A549 treated with GW870086 at 1 μM for 4 hours (cell line): ENCODE results near the gene OR5M3. TPM values are rescaled to one million over a fixed set of nuclear protein-coding genes. Genes with fewer than 3 reads are reported as not detected.

Experiments used
- total RNA-seq: library from RNA; stranded (reverse); fragments of 200-300 nt; extraction: Qiagen RNA extraction; gene quantifications from 5 replicates; pipeline ENCODE4 v1.2.3, GENCODE V29; 2022; ENCODE audit warnings: low read depth

The OR5M3 gene
- total RNA-seq, result not detected in 5 replicates

DNA sequence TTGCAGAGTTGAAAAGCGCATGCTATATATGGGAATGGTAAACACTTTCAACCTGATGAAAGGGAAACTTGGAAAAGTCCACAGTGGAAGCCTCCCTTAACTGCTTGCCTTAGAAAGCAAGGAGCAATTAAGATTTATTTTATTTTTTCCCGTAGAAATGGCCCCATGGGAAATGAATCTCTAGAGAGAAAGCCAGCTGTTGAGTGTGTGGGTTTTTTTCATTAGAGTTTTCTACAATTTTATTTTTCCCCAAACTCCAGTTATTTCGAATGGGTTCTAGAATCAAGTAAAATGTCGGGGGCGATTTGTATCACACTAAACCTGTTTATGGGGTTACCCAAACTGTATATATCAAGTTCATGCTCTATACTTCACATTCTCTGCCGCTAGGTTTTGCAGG lies at the start of gene OR5M3:
Gene OR5M3 (minus strand): TSS at position 101 of the 400 bp plus-strand sequence. CDS start 2,855 bp downstream, outside the sequence.

DNA sequence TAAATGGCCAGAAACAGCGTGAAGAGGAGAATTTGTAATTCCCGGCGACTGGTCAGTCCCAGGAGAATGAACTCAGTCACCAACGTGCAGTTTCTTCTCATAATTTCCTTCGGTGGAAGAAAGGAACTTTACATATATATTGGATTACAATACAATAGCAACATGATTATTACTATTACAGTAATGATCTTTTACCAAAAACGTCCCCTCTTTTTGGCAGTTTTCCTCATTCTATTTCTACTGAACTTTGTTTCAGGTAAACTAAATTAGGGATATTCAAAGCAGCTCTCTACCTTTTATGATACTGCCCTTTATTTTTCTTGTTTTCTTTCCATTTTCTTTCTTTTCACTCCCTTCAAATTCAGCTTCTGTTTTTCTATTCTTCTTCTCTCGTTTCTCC lies 18.1 kb upstream of the OR5M3 start, which contains the start of gene OR5M8:
Gene OR5M8 (minus strand): TSS at position 101 of the 400 bp plus-strand sequence. CDS start 0 bp downstream, at position 101.

Other genes with a start within 250 kb of the OR5M3 start
- gene OR5T2, start 239.1 kb downstream of the OR5M3 start, total RNA-seq, result not detected in 5 replicates
- gene OR5T3, start 221.1 kb downstream of the OR5M3 start, total RNA-seq, result not detected in 5 replicates
- not detected in 5 replicates for gene OR5T1, start 199.2 kb downstream of the OR5M3 start, total RNA-seq
- not detected in 5 replicates for gene OR8H1, start 181.1 kb downstream of the OR5M3 start, total RNA-seq
- not detected in 5 replicates for gene OR8K3, start 158.2 kb downstream of the OR5M3 start, total RNA-seq
- not detected in 5 replicates for gene OR8K1, start 127.3 kb downstream of the OR5M3 start, total RNA-seq
- gene OR8J1, start 119.1 kb downstream of the OR5M3 start, total RNA-seq, result not detected in 5 replicates
- not detected in 5 replicates for gene OR8U1, start 97.7 kb downstream of the OR5M3 start, total RNA-seq
- gene OR5AL1, start 60.7 kb downstream of the OR5M3 start, total RNA-seq, result not detected in 5 replicates
- gene OR5M8, start 18.0 kb upstream of the OR5M3 start, total RNA-seq, result not detected in 5 replicates
- not detected in 5 replicates for gene OR5M11, start 69.9 kb upstream of the OR5M3 start, total RNA-seq
- not detected in 5 replicates for gene OR5M10, start 104.4 kb upstream of the OR5M3 start, total RNA-seq
- gene OR5M1, start 141.5 kb upstream of the OR5M3 start, total RNA-seq, result not detected in 5 replicates
- not detected in 5 replicates for gene OR5AP2, start 169.1 kb upstream of the OR5M3 start, total RNA-seq
- gene OR5AR1, start 190.3 kb upstream of the OR5M3 start, total RNA-seq, result not detected in 5 replicates
- gene OR9G1, start 225.7 kb upstream of the OR5M3 start, total RNA-seq, result not detected in 5 replicates